DND-41 (cell line): ENCODE results near the gene NCS1.

Source experiments
- ATAC-seq: fragments of 200-7000 bp; cut with Tn5 transposase; 3 replicates; pipeline ENCODE4 v1.9.1; 2021; ENCODE audit warnings: low read depth; ENCODE audit not compliant: insufficient read depth
- DNase-seq: peaks from one replicate; pipeline ENCODE4 v3.0.0-alpha.2; 2020
- H2AFZ ChIP-seq: 2 replicates; pipeline ENCODE4 v1.6.0; 2012; ENCODE audit warnings: low read depth, low read length
- H3K27ac ChIP-seq: 2 replicates; pipeline ENCODE4 v1.5.1; 2012; ENCODE audit warnings: low read length, inconsistent platforms
- H3K27me3 ChIP-seq: fragments of 200-600 bp; sonication (generic); 2 replicates; pipeline ENCODE4 v1.6.0; 2012; ENCODE audit warnings: low read length, mild to moderate bottlenecking, inconsistent platforms; ENCODE audit not compliant: insufficient read depth, poor library complexity
- H3K36me3 ChIP-seq: 2 replicates; pipeline ENCODE4 v1.5.1; 2012; ENCODE audit warnings: low read length, inconsistent platforms; ENCODE audit not compliant: insufficient read depth
- H3K4me1 ChIP-seq: 2 replicates; pipeline ENCODE4 v1.5.1; 2012; ENCODE audit warnings: mild to moderate bottlenecking, low read length; ENCODE audit not compliant: insufficient read depth
- H3K4me2 ChIP-seq: 2 replicates; pipeline ENCODE4 v1.6.0; 2012; ENCODE audit warnings: mild to moderate bottlenecking, moderate library complexity, low read length, inconsistent platforms; ENCODE audit not compliant: insufficient read depth
- H3K4me3 ChIP-seq, 2 experiments: fragments of 200-600 bp in 1 of 2; shearing (Covaris generic) in 1 of 2; 2 replicates each; pipeline ENCODE4 v1.5.1; 2012 to 2016; ENCODE audit warnings: inconsistent platforms in 2 of 2, low read length in 2 of 2, mild to moderate bottlenecking in 2 of 2, low read depth in 1 of 2, moderate library complexity in 1 of 2
- H3K79me2 ChIP-seq: 2 replicates; pipeline ENCODE4 v1.6.0; 2012; ENCODE audit warnings: low read length, inconsistent platforms; ENCODE audit not compliant: insufficient read depth
- H3K9ac ChIP-seq: 2 replicates; pipeline ENCODE4 v1.6.0; 2012; ENCODE audit warnings: low read depth, mild to moderate bottlenecking, inconsistent platforms, low read length, moderate library complexity
- H3K9me3 ChIP-seq: 2 replicates; pipeline ENCODE4 v1.5.1; 2012; ENCODE audit warnings: low read length, moderate library complexity, mild to moderate bottlenecking, inconsistent platforms; ENCODE audit not compliant: insufficient read depth, severe bottlenecking
- H4K20me1 ChIP-seq: 2 replicates; pipeline ENCODE4 v1.6.0; 2012; ENCODE audit warnings: low read length; ENCODE audit not compliant: insufficient read depth
- EZH2 ChIP-seq: IDR thresholded peaks from 3 replicates; pipeline ENCODE4 v1.6.1; 2012; ENCODE audit warnings: borderline replicate concordance, low read depth, mild to moderate bottlenecking, moderate library complexity, low read length, inconsistent platforms; ENCODE audit not compliant: severe bottlenecking
- TF ChIP-seq, protein P1 (sequence below): IDR thresholded peaks from 2 replicates; pipeline ENCODE4 v1.5.1; 2012; ENCODE audit warnings: borderline replicate concordance, low read length, moderate library complexity, mild to moderate bottlenecking; ENCODE audit not compliant: poor library complexity, severe bottlenecking; ENCODE audit errors: extremely low read depth

NCS1 gene

DNA sequence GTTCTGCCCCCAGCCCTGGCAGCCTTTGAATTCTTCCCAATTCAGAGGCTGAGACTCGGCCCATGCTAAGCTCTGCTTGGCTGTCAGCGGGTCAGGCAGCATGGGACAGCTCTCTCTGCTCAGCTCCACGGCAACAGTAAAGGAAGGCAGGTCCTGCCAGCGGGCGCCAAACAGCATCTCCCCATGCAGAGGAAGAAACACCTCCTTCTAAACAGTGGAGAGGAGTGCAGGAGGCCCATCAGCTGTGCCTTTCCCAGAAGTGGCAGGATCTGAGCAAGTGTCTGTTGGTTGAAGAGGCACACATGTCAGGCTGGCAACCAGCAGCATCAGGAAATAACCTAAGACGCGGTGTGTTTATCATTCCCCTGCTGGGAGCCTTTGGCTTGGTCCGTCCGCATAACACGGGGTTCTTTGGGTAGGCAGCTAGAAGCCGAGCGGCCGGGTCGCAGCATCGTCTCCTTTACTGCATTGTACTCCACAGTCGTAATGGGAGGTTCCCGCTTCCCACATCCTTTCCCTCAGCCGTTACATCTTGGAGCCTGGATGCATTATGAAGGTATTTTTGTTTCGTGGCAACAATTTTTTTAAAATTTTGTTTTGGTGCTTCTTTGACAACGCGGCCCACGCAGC, 42.7 kb upstream of the NCS1 start:
- peak overlapping the region; percentile 45 for H3K9ac ChIP-seq
- H2AFZ ChIP-seq, result no peak overlapping the region
- peaks cover 40% of the 10 kb centered on the region for H3K4me1 ChIP-seq
- H3K4me3 ChIP-seq, result no peak overlapping the region; a peak in 1 of 4 replicates
- H3K27ac ChIP-seq, result peak overlapping the region; percentile 89
- no peaks in the 10 kb centered on the region for H3K79me2 ChIP-seq
- TF ChIP-seq, protein P1, sequence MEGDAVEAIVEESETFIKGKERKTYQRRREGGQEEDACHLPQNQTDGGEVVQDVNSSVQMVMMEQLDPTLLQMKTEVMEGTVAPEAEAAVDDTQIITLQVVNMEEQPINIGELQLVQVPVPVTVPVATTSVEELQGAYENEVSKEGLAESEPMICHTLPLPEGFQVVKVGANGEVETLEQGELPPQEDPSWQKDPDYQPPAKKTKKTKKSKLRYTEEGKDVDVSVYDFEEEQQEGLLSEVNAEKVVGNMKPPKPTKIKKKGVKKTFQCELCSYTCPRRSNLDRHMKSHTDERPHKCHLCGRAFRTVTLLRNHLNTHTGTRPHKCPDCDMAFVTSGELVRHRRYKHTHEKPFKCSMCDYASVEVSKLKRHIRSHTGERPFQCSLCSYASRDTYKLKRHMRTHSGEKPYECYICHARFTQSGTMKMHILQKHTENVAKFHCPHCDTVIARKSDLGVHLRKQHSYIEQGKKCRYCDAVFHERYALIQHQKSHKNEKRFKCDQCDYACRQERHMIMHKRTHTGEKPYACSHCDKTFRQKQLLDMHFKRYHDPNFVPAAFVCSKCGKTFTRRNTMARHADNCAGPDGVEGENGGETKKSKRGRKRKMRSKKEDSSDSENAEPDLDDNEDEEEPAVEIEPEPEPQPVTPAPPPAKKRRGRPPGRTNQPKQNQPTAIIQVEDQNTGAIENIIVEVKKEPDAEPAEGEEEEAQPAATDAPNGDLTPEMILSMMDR, result no peak
- TF ChIP-seq EZH2, result no peak
- H3K4me2 ChIP-seq, result peak overlapping the region; percentile 52
- ATAC-seq (no peak), DNase-seq (no peak)
- H3K36me3 ChIP-seq, result peaks cover 39% of the 10 kb centered on the region
- H3K9me3 ChIP-seq, result no peaks in the 10 kb centered on the region
- H3K27me3 ChIP-seq, result no peaks in the 10 kb centered on the region
- H4K20me1 ChIP-seq, result no peaks in the 10 kb centered on the region

DNA sequence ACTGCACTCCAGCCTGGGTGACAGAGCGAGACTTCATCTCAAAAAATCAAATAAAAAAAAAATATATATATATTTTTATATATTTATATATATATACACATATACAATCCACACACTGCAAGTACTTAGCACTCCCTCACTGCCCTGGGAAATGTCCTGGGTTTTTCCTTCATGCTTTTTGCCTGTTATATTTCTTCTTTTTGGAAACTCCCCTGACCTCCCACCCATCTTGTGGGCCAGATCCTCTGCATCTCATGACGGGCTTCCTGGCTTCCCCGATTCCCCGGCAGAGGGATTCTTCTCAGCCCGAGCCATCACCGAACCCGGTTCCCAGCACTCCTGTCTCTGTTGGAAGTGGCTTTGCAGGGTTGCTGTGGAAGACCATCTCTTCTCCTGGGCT, 39.5 kb upstream of the NCS1 start:
- Histone ChIP-seq H3K79me2 (no peaks in the 10 kb centered on the region), H3K4me3 (no peak overlapping the region), H2AFZ (no peak overlapping the region), H3K4me2 (no peak overlapping the region), H3K36me3 (peaks cover 42% of the 10 kb centered on the region), H3K27ac (no peak overlapping the region), H3K9ac (no peak overlapping the region), H3K27me3 (no peaks in the 10 kb centered on the region), H4K20me1 (no peaks in the 10 kb centered on the region), H3K4me1 (peaks cover 25% of the 10 kb centered on the region), H3K9me3 (no peaks in the 10 kb centered on the region)
- TF ChIP-seq EZH2, result no peak
- TF ChIP-seq, protein P1, result no peak
- no peak for DNase-seq
- ATAC-seq, result no peak

GRCh38 chr9:130137081-130137640, 35.0 kb upstream of the NCS1 start:
- H2AFZ ChIP-seq, result no peak overlapping the region
- no peak for ATAC-seq
- H4K20me1 ChIP-seq, result no peaks in the 10 kb centered on the region
- no peak for DNase-seq
- no peaks in the 10 kb centered on the region for H3K79me2 ChIP-seq
- peaks cover 20% of the 10 kb centered on the region for H3K36me3 ChIP-seq
- H3K4me2 ChIP-seq, result no peak overlapping the region
- no peak overlapping the region for H3K9ac ChIP-seq
- no peak overlapping the region for H3K27ac ChIP-seq
- H3K27me3 ChIP-seq, result no peaks in the 10 kb centered on the region
- no peaks in the 10 kb centered on the region for H3K4me1 ChIP-seq
- no peak overlapping the region for H3K4me3 ChIP-seq
- TF ChIP-seq, protein P1, result no peak
- no peaks in the 10 kb centered on the region for H3K9me3 ChIP-seq

GRCh38 chr9:130137641-130138081, 34.5 kb upstream of the NCS1 start:
- Histone ChIP-seq H3K4me2 (no peak overlapping the region), H3K27ac (no peak overlapping the region), H3K9me3 (no peaks in the 10 kb centered on the region), H2AFZ (no peak overlapping the region), H4K20me1 (no peaks in the 10 kb centered on the region), H3K9ac (no peak overlapping the region), H3K36me3 (peaks cover 20% of the 10 kb centered on the region), H3K4me3 (no peak overlapping the region), H3K27me3 (no peaks in the 10 kb centered on the region), H3K4me1 (no peaks in the 10 kb centered on the region), H3K79me2 (no peaks in the 10 kb centered on the region)
- no peak for TF ChIP-seq EZH2
- TF ChIP-seq, protein P1, result no peak
- no peak for ATAC-seq
- no peak for DNase-seq
